GM19452 (cell line): ENCODE measurements around the gene COTL1.

Experiments used
- ATAC-seq: cut with Tn5 transposase; IDR thresholded peaks from one replicate; pipeline ENCODE4 v1.9.1; 2021; ENCODE audit not compliant: unreplicated experiment

The COTL1 gene

DNA sequence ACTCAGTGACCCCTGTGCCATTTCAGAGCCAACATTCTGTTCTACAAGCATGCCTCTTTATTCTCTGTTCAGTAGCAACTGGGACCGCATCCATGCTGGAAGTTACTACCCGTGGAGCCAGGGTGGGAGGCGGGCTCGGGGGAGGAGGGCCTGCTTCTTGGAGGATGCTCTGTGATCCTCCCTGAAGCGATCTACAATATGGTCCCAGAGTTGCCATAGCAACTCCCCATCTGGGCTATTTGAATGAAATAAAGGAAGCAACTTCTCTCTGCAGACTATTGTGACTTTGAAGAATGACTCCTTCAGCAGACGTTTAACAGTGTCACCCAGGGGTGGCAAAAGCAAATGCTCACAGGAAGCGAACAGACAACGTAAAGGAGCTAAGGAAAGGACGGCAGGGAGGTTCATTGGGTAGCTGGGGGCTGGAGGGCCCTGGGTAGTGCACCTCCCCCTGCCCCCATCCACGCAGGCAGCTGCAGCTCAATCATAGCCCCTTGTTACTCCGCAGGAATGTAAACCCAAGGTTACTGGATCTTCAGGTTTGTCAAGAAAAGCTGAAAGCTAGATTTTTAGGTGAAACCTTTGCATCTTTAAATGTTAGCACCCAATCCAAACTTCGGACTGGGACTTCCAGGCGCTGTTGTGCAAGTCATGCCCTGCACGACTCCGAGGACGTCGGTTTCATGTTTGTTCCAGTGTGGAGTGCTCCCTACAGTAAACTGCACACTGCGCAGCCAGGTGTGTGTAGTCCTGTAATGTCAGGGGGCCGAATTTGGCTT, 62.3 kb downstream of the COTL1 start:
- no peak for ATAC-seq

DNA sequence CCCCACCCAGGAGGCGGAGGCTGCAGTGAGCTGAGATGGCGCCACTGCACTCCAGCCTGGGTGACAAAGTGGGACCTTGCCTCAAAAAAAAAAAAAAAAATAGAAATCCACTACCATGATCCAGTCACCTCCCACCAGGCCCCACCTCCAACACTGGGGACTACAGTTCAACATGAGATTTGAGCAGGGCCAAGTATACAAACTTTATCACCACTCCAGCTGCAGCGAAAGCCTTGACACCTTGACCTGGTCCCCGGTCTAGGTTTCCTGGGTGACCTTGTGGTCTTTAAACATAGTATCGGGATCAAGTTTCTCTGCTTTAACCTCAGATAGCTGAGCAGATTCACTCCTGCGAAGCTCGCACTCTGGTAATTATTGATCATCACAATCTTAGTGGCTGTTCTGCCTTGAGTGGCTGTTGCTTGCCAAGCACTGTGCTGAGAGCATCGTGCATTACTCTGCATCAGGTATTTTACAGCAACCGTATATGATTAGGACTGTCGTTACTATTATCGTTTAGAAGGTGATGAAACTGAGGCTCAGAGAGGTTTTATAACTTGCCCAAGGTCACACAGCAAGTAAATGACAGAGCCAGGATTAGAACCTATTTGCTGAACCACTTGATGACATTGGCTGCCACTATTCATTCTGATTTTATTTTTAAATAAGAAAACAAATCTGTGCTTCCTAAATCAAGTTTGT, 63.1 kb downstream of the COTL1 start:
- no peak for ATAC-seq

- no peak for ATAC-seq
Observed at GRCh38 chr16:84553873-84554399, 63.9 kb downstream of the COTL1 start.

DNA sequence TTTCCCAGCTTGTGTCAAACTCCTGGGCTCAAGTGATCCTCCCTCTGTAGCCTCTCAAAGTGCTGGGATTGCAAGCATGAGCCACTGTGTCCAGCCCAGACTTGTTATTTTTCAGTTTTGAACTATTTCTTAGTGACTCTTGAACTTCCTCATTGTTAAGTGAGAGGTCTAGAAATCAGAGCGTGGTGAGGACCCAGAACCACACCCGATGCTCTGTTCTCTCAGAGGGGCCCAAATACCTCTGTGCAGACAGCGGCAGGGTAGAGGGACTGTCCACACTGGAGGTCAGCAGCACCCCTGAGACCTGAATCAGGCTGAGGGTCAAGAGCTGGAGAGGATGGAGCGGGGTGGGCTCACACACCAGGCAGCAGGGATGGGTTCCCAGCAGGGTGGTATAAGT, 65.7 kb downstream of the COTL1 start:
- no peak for ATAC-seq

GRCh38 chr16:84550096-84550495, 67.8 kb downstream of the COTL1 start:
- no peak for ATAC-seq

DNA sequence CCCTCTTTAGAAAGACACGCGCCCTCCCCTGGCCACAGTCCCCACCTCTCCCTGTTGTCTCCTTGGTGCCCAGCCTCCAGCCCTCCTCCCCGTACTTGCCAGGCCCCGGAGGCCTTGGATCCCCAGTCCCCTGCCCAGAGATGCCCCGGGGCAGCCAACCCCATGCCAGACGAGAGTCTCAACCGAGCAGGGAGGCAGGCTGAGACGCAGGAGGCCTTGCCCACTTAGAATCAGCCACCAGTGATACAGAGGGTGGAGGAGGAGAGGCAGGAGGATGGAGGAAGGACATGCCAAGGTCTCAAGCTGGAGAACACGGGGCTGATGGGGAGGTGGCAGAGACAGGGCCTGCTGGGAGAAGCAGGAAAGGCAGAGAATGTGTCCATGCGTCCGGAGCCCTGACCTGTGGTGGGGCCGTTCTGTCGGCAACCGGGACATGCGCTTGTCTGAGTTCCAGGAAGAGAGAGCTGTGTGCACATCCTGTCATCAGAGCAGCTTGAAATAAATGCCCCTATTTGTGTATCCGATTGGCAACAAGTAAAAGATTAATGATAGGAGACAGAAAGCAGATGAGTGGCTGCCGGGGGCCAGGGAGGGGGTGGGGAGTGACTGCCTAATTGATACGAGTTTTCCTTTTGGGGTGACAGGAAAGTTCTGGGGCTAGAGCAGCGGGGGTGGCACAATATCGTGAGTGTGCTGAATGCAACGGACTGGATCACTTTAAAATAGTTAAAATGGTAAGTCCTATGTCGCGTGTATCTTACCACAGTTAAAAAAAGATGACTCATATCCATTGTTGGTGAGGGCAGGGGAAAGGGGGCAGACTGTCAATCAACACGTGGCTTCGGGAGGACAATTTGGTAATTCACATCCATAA, 68.7 kb downstream of the COTL1 start:
- no peak for ATAC-seq

DNA sequence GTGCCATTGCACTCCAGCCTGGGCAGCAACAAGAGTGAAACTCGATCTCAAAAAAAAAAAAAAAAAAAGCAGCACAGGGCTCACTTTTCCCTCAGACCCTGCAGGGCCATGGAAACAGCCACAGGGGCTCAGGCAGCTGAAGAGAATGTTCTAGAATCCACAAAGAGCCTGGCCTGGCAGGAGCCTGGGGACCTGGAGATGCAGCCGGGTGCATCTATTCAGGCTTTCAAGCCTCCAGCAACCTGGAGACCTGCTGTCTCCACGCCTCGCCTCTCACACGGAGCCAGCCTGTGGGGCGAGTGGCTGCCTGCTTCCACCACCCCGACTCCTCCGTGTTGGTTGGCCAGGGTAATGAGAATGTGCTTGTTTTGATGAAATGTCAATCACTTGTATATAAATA, 69.4 kb downstream of the COTL1 start:
- ATAC-seq = no peak

- no peak for ATAC-seq
Observed at GRCh38 chr16:84547546-84548061, 70.3 kb downstream of the COTL1 start.

- no peak for ATAC-seq
Observed at GRCh38 chr16:84546669-84547545, 71.0 kb downstream of the COTL1 start.

- ATAC-seq = no peak
Observed at GRCh38 chr16:84545114-84545737, 72.7 kb downstream of the COTL1 start.

DNA sequence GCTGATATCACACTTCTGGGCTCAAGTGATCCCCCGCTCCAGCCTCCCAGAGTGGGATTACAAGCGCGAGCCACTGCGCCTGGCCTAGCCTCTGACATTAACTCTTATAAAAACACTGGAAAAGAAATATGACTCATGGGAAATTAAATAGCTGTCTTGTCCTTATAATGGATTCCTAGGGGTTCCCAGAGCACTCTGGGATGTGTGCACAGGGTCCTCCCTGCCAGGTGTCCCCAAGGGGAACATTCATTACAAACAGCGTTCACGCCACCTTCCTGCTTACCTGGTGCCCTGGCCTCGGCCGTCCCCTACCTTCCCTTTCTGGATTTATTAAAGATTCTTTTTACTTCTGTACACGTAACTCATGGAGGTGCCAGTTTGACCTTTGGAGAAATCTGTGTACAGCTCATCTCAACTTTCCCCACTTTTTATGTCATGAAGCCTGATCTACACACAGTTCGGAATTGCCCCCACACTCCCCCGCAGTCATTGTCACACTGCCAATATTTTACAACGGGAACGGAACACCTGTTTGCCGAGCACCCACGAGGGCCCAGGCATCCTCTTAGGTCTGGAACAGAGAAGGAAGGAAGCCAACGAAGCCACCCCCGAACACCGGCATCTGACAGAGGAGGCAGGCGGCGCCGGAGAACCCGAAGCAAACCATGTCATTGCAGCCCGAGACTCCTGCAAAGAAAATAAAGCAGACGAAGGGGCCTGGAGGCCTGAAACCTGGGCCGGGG, 73.7 kb downstream of the COTL1 start:
- ATAC-seq = no peak

DNA sequence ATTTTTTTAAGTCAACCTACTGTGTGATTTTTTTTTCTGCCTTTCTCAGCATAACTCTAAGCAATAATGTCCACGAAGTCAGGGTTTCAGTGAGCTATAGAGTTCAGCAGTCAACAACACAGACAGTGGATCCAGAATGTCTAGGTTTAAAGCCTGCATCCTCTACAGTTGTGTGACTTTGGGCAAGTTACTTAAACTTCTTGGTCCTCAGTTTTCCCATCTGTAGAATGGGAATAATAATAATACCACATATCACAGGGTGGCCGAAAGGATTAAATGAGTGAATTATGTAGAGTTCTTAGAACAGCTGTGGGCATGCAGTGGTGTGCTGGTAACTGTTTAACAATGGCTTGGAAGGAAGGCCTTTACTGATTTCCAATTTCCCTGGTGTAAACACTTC, 74.6 kb downstream of the COTL1 start:
- ATAC-seq = no peak

GRCh38 chr16:84541999-84542817, 75.7 kb downstream of the COTL1 start:
- no peak for ATAC-seq

- no peak for ATAC-seq
Observed at GRCh38 chr16:84540194-84540593, 77.7 kb downstream of the COTL1 start.

DNA sequence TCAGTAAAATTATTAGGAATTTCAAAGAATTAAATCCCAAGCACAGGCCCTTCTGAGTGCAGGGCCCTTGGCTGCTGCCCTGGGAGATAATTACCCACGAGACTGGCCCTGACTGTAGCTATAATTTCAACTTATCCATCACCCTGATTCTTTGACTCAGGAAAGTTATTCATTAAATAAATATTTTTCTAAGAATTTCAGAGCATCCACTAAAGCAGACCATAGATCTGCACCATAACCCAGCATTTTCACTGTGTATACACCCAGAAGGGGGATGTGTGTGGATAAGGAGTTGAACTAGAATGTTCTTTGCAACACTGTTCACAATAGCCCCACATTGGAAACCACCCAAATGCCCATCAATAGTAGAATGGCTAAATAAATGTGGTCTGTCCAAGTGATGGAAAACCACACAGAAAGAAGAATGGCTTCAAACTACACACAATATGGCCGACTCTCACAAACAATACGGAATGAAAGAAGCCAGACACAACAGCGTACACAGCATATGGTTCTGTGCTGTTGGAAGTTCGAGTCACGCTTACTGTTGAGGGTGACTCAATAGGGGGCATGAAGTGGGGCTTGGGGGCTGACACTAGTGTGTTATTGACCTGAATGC, 79.5 kb downstream of the COTL1 start:
- ATAC-seq = no peak

- no peak for ATAC-seq
Observed at GRCh38 chr16:84537491-84538151, 80.3 kb downstream of the COTL1 start.

DNA sequence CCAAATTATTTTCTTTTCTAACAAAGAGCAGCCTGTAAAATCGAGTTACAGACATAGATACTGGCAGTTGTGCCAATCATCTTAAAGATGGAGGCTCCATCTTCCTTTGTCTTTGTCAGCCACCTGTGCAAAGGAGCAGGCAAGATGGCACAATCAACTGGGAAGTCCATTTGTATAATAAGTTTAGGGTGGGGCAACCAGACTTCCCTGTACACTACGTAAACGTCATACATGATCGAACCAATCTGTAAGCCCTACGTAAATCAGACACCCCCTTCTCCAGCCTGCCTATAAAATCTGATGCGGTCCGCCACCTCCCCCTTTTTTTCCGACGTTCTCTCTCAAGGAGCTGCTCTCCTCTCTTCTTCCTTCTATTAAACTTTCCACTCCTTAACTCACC, 82.0 kb downstream of the COTL1 start:
- ATAC-seq = no peak
